Choroid plexus epithelial cell (primary cell): ENCODE data around the gene PITX2.

Source experiments
- DNase-seq: peaks from one replicate; pipeline ENCODE4 v3.0.0-alpha.2; 2010; ENCODE audit warnings: low read depth
- H3K4me3 ChIP-seq: 2 replicates; pipeline ENCODE4 v1.5.1; 2011; ENCODE audit warnings: low read depth, mild to moderate bottlenecking, control low read depth, low read length, moderate library complexity
- CTCF ChIP-seq: conservative IDR thresholded peaks from 2 replicates; pipeline ENCODE4 v1.5.1; 2011; ENCODE audit warnings: low read depth, mild to moderate bottlenecking, control low read depth, inconsistent platforms, low read length, moderate library complexity

PITX2 gene

GRCh38 chr4:110621839-110622751 lies 782 bp downstream of the PITX2 start:
- no peak for TF ChIP-seq CTCF
- no peak for DNase-seq
- peak overlapping the region; percentile 26 for H3K4me3 ChIP-seq

GRCh38 chr4:110621328-110621812 lies 1.5 kb downstream of the PITX2 start:
- no peak overlapping the region for H3K4me3 ChIP-seq
- DNase-seq = no peak
- no peak for TF ChIP-seq CTCF

GRCh38 chr4:110620691-110621327 lies 2.1 kb downstream of the PITX2 start:
- no peak overlapping the region for H3K4me3 ChIP-seq
- peak; percentile 28 for DNase-seq
- peak; percentile 22 for TF ChIP-seq CTCF

GRCh38 chr4:110620322-110620690 lies 2.6 kb downstream of the PITX2 start:
- H3K4me3 ChIP-seq = no peak overlapping the region

GRCh38 chr4:110619463-110620247 lies 3.2 kb downstream of the PITX2 start:
- no peak for TF ChIP-seq CTCF
- no peak for DNase-seq
- no peak overlapping the region for H3K4me3 ChIP-seq

More at GRCh38 chr4:110620322-110620690, 2.6 kb downstream of the PITX2 start:
- DNase-seq = no peak
- TF ChIP-seq CTCF = no peak

- no peak for DNase-seq
- no peak for TF ChIP-seq CTCF
- H3K4me3 ChIP-seq = no peak overlapping the region
Measured at GRCh38 chr4:110618581-110619462, 4.1 kb downstream of the PITX2 start.
